Daoy (cell line): ENCODE data around the gene PXK. TPM values are rescaled to one million over a fixed set of nuclear protein-coding genes. Genes with fewer than 3 reads are reported as not detected.
A peak's percentile ranks its signal among the peaks of the same experiment; 100 is the strongest.

Source experiments
- DNase-seq: peaks from one replicate; pipeline ENCODE4 v3.0.0-alpha.2; 2015; ENCODE audit warnings: low read depth
- total RNA-seq: library from RNA; depleted of rRNA; stranded (reverse); fragments of >200 nt; shearing (Covaris generic); gene quantifications from 2 replicates; pipeline ENCODE4 v1.2.3, GENCODE V29; 2014; rRNA removed

Gene PXK
- total RNA-seq, 1 experiment from 2014 or later: 23.6 TPM

DNA sequence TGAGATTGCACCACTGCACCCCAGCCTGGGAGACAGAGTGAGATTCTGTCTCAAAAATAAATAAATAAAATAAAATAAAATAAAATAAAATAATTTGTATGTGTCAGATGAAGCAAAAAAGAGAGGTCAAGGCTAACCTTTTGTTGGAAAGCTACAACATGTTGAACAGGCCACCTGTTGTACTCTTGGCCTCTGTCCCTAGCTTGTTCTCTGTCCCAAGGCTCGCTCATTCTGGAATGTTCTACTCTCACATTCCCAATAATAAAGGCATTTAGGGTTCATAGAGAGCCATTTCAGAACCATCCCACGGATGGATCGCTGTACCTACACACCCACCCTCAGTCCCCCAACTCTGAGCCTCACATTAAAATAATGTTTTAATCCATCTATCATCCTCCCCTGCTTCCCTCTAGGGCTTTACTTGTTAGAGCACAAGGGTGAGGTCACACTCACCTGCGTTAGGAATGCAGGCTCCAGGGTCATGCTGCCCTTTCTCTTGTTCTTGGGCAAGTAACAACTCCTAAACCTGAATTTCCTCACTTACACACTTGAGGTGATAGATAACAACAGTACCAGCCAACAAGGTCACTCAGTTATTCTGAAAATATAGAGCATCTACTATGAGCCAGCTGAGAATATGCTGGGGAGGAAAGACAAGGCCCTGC lies 134.3 kb downstream of the PXK start:
- no peak for DNase-seq

DNA sequence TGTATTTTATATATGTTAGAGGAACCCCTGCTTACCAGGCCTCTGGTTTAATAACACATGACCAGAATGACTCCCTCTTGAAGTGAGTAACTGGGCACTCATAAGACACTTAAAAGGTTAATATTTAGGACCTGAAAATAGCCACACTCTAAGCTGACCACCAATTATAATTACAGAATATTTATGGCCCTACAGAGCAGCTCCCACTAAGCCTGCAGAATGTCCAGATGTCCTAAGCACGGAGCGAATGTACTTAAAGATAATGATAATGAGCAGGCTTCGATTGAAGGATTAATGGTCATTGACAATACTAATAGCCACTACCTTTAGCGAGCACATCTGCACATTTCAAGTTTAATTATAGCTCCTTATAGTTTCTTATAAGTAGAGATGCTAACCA lies 136.4 kb downstream of the PXK start:
- no peak for DNase-seq

DNA sequence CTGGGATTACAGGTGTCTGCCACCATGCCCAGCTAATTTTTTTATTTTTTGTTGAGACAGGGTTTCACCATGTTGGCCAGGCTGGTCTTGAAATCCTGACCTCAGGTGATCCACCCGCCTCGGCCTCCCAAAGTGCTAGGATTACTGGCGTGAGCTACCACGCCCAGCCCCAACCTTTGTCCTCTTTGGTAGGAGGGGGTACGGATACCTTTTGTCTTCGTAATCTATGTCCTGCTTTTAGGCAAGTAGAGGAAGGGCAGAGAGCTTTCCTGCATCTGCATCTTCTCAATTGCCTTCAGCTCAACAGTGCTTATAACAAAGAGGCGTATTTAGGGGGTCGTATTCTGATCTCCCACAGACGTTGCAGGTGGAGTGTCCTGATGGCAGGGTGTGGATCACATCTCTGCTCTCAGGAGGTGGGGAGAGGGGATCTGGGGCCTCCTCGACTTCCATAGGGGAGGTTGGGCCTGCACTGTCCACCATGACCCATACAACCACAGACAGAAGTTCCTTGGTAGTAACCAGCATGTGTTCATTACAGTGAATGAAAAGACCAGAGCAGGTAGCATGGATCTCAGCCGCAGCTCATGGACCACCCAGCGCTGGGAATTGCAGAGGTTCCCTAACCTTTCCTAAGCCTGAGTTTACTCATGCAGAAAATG lies 137.8 kb downstream of the PXK start:
- DNase-seq: no peak

DNA sequence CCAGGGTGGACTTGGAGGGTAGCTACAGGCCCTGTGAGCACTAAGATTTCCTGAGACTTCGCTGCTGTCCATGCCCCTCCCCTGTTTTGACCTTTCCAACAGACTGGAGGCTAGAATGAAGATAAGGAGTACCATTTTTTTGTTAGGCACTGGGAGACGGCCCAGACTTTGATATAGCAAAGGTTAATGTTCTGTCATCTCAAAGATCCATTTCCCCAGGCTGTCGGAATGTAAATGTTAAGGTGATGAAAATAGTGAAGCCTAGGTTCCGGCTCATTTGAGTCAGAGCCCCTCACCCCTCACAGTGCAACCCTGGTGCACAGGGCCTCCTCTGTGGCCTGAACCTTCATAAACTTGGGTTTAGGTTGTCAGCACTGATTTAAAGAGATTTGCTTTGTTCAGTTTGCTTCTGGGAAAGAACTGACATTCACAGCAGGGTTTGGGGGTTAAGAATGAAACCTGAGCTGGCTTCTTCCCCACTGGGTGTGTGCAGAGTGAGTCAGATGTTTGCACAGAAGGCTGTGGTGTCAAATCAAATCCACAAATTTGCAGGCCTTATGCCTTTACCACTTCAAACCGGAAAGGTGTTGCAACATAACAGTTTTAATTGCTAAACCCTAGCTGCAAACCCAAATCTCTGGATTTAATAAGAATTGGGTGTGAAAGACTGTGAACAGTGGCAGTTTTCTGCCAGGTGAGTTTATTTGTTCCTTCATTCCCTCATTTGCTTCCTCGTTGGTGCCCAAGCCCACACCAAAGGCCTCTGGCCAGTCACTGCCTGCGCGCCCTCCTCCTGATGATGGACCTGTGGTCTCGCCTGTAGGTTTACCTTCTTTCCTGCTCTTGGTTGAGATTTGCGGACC lies 138.6 kb downstream of the PXK start:
- DNase-seq: peak; percentile 91

DNA sequence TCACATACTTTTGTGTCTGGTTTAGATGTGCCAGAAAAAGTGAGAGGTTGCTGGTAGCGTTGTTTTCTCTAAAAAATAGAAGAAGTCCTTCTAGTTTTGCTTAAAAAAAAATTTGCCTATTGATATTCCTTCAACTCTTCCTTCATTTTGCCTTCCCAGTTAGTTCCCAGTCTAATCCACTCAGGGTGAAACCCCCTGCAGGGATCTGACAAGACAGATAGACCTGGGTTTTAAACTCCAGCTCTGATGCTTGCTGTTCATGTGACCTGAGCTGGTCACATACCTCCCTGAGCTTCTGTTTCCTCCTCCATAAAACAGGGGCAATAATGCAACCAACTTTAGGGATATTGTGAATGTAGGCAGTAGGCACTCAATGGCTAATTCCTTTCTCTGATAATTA lies 140.6 kb downstream of the PXK start:
- DNase-seq: no peak

DNA sequence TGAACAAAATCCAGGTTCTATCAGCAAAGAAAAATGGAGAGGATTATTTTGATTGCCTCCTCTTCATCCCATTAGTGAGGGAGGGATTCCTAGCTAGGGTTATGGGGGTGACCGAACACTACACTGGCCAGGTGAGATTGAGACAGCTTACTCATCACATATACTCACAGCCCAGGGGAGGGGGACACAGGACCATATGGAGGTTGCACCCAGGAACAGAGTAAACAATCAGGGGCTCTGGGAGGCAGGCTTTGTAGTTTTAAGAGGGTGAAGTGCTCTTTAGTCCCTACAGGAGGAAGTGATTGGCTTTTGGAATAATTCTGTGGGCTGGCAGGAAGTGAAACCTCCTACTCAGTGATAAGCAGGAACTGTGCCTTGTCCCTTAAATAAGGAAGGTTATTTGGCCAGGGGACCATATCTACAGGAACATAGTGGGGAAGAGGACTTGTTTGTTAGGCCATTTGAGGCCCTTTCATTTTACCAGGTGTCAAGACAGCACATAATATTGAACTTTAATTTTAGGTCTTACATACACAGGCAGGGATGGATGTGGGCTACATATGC lies 141.7 kb downstream of the PXK start:
- DNase-seq: no peak

DNA sequence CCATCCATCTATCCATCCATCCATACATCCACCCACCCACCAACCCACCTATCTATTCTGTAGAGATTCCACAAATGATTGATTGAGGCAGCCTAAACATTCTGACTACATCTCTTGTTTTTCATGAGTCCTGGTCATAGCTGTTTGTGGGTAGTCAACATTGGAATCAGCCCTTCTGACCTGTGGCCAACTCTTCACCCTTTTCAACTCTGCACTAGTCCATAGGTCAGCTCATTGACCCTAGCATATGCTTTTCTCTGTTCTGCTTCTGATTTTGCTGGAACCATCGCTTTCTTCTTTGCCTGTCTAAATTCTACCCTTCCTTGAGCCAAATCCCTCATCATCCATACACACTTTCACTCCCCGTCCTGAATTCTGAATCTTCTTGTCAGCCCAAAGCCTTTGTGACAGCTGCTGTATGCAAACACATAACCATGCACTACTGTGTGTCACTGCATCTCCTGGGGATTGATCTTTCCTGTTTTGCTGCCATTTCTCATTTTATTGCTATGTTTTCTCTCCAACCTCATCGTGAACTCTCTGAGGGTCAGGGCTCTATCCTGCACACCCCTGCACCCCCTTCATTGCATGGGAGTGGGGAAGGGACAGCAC lies 142.4 kb downstream of the PXK start:
- no peak for DNase-seq

Other genes starting within 250 kb of the PXK start
- gene DNASE1L3, start 121.9 kb upstream of the PXK start, total RNA-seq: not detected in 2 replicates
- 5.1 and 6.2 TPM in 2 replicates for gene ABHD6, start 95.1 kb upstream of the PXK start, total RNA-seq
- gene RPP14, start 26.6 kb upstream of the PXK start, total RNA-seq: 14.3 and 17.8 TPM in 2 replicates
- gene HTD2, start 26.4 kb upstream of the PXK start, total RNA-seq: 11.5 and 18.8 TPM in 2 replicates
- gene PDHB, start 100.9 kb downstream of the PXK start, total RNA-seq: 115 and 119 TPM in 2 replicates
- 2.2 and 3.5 TPM in 2 replicates for gene KCTD6, start 159.2 kb downstream of the PXK start, total RNA-seq
- gene ACOX2, start 204.3 kb downstream of the PXK start, total RNA-seq: 0.11 and 4.2 TPM in 2 replicates
- 0.11 TPM in 1 of 2 replicates, not detected in the other for gene FAM107A, start 244.5 kb downstream of the PXK start, total RNA-seq